ENCODE measurements around the gene IGSF22. TPM values are rescaled to one million over a fixed set of nuclear protein-coding genes. Genes with fewer than 3 reads are reported as not detected.

The IGSF22 gene
- total and polyA plus RNA-seq, 2 of the 8 experiments (the other 6 are each of a cell fraction or from before 2014, with no cell fraction given): 0.14 TPM; not detected in 1

DNA sequence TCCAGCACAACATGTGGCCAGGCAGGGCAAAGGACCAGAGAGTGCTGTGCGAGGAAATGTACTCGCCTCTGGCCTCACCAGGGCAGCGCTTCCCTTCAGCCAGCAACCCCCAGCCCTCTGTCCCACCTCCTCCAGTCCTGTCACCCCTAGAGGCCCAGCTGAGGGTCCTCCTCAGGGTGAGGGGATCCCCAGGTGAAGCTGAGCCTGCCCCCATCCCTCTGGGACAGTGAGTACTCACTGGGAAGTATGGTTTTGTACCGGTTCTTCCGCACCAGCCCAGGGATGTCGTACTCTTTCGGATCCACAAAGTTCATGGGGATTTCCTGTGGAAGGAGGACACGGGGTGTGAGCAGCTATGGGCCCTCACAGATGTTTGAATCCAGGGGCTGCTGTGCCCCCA, 11.7 kb upstream of the IGSF22 start:
- H3K9ac ChIP-seq (replicated peaks in 1 of 4; ENCODE audit: extremely low read depth in 1 of 4, low read depth in 3 of 4, low read length in 3 of 4): no peak overlapping the region
- H3K4me3 ChIP-seq (ENCODE audit: extremely low read depth in 1 of 4, insufficient read depth in 2 of 4, low read depth in 3 of 4, low read length in 4 of 4): no peak overlapping the region
- no peak overlapping the region for H2BK120ac ChIP-seq (replicated peaks; ENCODE audit: low read depth, low read length)
- no peak overlapping the region for H3K23ac ChIP-seq (ENCODE audit: insufficient read length)
- POLR2A ChIA-PET (ENCODE audit: partially characterized antibody): no interaction called here
- H2AK5ac ChIP-seq (ENCODE audit: low read depth, low read length): no peak overlapping the region
- no peak overlapping the region for H3K18ac ChIP-seq (ENCODE audit: extremely low read depth, low read length)
- no peaks in the 10 kb centered on the region for H3K27me3 ChIP-seq (replicated peaks in 1 of 4; ENCODE audit: control insufficient read depth in 3 of 4, extremely low read depth in 1 of 4, insufficient read depth in 3 of 4, low read length in 3 of 4)
- H2BK15ac ChIP-seq (ENCODE audit: low read length): no peak overlapping the region
- no peak overlapping the region for H4K5ac ChIP-seq (ENCODE audit: insufficient read length, low read depth, low read length)
- DNase-seq (ENCODE audit: low read depth in 1 of 2, low spot score in 2 of 2): no peak
- H4K20me1 ChIP-seq (replicated peaks in 1 of 2; ENCODE audit: control insufficient read depth in 1 of 2, insufficient read depth in 2 of 2, low read length in 2 of 2): no peaks in the 10 kb centered on the region
- H3K4me1 ChIP-seq (replicated peaks in 1 of 4; ENCODE audit: control insufficient read depth in 3 of 4, insufficient read depth in 4 of 4, low read length in 3 of 4): no peaks in the 10 kb centered on the region
- TF ChIP-seq YY1 (IDR thresholded peaks at IDR 0.05; ENCODE audit: low read depth, low read length): no peak
- TF ChIP-seq, protein P1, sequence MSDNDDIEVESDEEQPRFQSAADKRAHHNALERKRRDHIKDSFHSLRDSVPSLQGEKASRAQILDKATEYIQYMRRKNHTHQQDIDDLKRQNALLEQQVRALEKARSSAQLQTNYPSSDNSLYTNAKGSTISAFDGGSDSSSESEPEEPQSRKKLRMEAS (IDR thresholded peaks at IDR 0.05): no peak
- TF ChIP-seq NRF1 (IDR thresholded peaks at IDR 0.05; ENCODE audit: low read depth, low read length): no peak
- H3K56ac ChIP-seq (replicated peaks; ENCODE audit: insufficient read length, low read depth, low read length): no peak overlapping the region
- H3K4me2 ChIP-seq (ENCODE audit: insufficient read depth in 1 of 2, low read depth in 2 of 2, low read length in 2 of 2): no peak overlapping the region
- H3K79me2 ChIP-seq (ENCODE audit: control insufficient read depth in 1 of 2, insufficient read depth in 2 of 2, low read length in 2 of 2): no peaks in the 10 kb centered on the region
- H3K14ac ChIP-seq (ENCODE audit: insufficient read length): no peak overlapping the region
- no peak overlapping the region for H4K8ac ChIP-seq (ENCODE audit: extremely low read depth, insufficient read depth, low read length)
- H2AFZ ChIP-seq (ENCODE audit: low read length): no peak overlapping the region
- H3K23me2 ChIP-seq (ENCODE audit: low read depth, low read length): no peaks in the 10 kb centered on the region
- H3K36me3 ChIP-seq (ENCODE audit: control insufficient read depth in 2 of 4, insufficient read depth in 4 of 4, low read length in 3 of 4): no peaks in the 10 kb centered on the region
- H3K27ac ChIP-seq (ENCODE audit: low read depth, low read length): no peak overlapping the region
- no peak overlapping the region for H3K4ac ChIP-seq (replicated peaks; ENCODE audit: insufficient read length, low read depth, low read length)
- no peak for FAIRE-seq
- no peak overlapping the region for H4K91ac ChIP-seq (replicated peaks; ENCODE audit: insufficient read length, low read length)
- no peaks in the 10 kb centered on the region for H3K9me3 ChIP-seq (ENCODE audit: insufficient read depth in 2 of 2, low read depth in 1 of 2, low read length in 1 of 2)
- H3K79me1 ChIP-seq (ENCODE audit: low read depth, low read length): no peaks in the 10 kb centered on the region
- H2BK12ac ChIP-seq (ENCODE audit: low read depth, low read length): no peak overlapping the region
- no peak overlapping the region for H2BK20ac ChIP-seq (ENCODE audit: low read length)
- no peak overlapping the region for H2BK5ac ChIP-seq (ENCODE audit: low read depth, low read length)
- WGBS, 2 experiments (ENCODE audit: extremely low coverage in 1 of 2, insufficient coverage in 1 of 2, insufficient read length in 1 of 2, insufficient replicate concordance in 2 of 2, low coverage in 1 of 2, low lambda C conversion rate in 2 of 2, missing lambda C conversion rate in 1 of 2): 88% methylated on average over 8 of the region's 8 CpGs; no CpG with 5 or more reads in 1 of the 2 experiments
- CTCF ChIA-PET (ENCODE audit: partially characterized antibody): interaction anchor here (0.9 to 16.4 kb wide), 6 partner anchors 10 to 148 kb away, joined by 3 to 244 read pairs (median 4); partner anchors contain the start of gene IGSF22
